ENCODE measurements around the gene ARSJ. TPM values are rescaled to one million over a fixed set of nuclear protein-coding genes. Genes with fewer than 3 reads are reported as not detected.

ARSJ gene
- polyA plus RNA-seq, 4 donors: 15.3 to 17.1 (median 16.9) TPM

DNA sequence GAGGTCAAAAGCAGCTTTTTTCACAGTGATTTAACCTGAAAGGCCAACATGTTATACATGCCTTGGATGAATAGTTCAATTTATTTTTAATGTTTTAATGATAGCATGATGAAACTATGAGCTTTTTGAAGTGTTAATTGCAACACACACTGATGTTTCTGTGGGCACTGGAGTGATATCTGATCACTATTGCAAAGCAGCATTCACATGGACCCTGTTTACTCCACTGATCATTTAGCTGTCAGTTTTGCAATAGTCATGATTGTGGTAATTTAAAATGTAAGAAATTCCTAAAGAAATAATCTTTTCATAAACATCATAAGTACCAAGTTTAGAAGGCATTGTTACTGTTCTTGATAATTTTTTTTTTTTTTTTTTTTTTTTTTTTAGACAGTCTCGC, 74.1 kb downstream of the ARSJ start:
- DNase-seq (ENCODE audit: low read depth in 4 of 4, low spot score in 2 of 4): no peak

DNA sequence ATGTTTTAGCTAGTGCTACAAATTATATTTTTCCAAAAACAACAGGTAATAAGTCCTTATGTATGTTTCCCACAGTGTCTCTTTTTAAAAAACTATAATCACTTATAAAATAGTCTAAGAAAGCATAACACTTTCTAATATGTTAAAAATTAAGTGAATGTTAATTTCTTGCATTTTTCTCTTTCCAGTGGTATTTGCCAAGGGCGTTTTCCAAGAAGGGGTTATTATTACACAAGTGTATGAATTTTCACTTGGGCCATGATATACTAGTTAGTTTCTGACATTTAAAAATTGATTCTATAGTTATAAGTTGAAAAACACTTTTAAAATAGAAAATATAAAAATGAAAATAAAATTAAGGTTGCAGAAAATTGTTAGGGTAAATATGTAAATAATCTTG, 74.6 kb downstream of the ARSJ start:
- DNase-seq (ENCODE audit: low read depth in 4 of 4, low spot score in 2 of 4): no peak

DNA sequence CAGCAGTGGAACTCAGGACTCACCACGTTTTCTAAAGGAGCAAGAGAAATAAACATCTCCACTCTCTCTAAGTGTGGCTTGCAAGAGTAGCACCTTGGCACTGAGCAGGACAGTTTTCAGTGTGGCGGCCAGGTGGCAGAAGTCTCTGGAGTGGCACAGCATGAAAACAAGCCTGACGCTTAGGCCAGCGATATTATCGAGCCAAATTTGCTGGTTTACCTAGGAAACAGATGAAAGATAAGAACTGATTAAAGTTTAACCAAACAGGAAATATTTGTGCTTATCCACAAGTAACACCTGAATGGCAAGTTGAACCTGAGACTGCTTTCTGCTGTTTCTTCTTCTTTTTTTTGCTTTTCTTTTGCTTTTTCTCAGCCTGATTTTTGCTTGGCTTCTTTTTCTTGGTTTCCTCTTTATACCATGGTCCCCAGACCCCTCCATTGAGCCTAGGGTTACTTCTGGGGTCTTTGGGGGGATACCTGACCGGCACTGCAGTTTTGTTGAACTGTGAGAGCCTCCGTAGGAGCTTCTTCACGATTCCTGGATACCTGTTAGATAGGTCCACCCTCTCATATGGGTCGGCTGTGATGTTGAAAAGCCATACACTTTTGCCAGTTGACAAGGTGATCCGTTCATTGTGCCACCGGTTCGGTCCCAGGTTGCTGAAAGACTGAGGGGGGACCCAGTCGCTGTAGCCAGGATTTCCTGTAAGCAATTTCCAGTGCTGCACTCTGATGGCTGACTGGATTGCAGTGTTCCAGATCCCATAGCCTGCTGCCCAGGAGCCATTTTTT, 77.3 kb downstream of the ARSJ start:
- DNase-seq (ENCODE audit: low read depth in 4 of 4, low spot score in 2 of 4): peak in 2 of 4 donors; percentile 16 to 33

DNA sequence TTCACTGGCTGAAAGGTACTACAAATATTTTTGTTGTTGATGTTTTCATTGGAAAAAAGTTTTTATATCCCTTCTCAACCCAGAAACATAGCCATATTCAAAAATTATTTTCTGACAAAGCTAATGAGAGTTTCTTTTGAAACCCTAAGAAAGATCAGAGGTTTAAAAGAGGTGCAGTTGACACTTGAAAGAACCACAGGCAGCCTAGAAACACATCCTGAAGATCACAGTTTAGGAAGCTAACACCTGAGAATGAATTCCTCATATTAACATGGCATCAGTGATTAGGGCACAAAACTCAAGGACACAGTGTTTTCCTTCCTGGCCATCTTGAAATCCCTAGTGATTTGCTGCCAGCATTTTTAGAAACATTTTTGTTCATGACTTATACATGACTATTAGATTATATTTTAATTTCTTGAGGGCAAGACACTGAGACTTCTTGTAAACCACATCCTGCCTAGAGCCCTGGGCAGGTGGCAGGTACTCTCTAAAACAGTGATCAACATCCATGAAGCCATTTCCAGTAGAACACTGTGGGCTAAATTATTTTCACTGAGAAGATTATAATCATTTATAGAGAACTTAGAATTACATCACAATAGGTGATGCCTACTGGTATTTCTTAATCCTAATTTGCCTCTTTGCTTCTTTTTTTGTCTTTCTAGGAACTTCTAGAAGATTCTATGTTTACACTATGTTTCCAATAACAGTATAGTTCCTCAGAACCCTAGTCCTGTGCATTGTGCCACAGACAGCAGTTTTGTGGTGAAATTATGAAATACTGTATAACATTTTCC, 80.0 kb downstream of the ARSJ start:
- DNase-seq (ENCODE audit: low read depth in 4 of 4, low spot score in 2 of 4): no peak

DNA sequence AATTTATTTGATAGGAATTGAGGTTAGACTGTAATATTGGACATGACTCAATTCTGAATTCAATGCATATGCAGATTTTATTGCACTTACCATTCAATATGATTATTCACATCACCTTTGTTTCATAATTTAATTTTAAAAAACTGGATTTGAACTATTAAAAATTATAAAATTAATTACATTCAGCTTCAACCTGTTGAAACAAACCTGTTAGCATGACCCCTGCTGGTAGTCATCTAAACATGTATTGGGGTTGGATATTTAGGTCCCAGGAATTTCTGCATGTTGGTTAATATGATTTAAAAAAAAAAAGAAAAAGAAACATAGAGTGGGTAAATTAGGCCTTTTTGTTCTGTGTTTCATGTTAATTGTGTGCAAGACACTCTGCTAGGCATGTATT, 85.9 kb downstream of the ARSJ start:
- DNase-seq (ENCODE audit: low read depth in 4 of 4, low spot score in 2 of 4): no peak

DNA sequence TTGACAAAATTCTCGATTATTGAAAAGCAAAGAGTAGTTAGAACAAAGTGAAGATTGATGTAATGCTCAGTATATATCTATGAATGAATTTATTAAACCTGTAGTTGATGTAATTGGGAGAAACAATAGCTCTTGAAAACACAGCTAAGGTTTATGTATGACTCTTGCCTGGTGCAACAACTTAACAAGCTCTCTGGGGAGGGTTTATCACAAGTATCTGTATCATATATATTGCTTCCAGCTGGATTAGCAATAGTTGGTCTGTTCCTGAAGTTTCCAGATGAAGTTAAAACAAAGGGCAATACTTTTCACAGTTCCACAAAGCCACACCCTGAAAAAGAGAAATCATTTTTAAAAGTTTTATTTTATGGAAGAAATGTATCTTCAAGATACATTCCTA, 91.4 kb downstream of the ARSJ start:
- DNase-seq (ENCODE audit: low read depth in 4 of 4, low spot score in 2 of 4): no peak

DNA sequence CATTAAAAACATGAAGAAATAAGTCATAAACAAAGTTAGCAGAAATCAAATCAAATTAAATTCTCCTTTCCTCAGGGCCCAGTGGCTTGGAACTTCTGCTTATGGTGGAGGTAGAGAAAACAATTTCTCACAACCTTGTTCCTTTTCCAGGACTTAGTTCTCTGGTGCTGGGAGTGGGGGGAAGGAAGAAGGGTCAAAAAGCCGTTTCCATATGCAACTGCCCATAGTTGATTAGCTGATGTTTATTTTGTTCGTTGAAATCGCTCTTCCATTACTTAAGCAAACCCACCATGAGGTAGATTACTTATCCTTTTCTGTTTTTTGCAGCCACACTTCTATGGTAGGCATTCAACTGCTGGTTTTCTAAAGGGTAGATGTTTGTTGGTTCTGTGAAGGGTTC, 94.2 kb downstream of the ARSJ start:
- DNase-seq (ENCODE audit: low read depth in 4 of 4, low spot score in 2 of 4): no peak

DNA sequence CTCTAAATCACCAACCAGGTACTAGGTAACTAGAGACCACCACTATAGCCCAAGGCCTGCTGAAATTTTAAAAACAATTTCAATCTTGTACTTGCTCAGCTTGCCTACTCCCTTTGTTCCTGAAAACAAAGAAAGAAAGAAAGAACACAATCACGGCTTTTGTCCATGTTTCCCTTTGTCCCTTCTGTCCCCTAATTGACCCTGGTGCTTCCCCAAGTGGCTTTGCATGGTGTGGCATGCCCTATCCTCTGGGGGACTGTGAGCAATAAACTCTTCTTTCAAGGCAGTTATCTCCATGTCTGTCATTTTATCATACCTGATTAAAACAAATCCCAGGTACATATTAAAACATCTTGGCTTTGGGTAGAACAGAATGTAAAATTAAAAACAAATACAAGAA, 94.8 kb downstream of the ARSJ start:
- no peak for DNase-seq (ENCODE audit: low read depth in 4 of 4, low spot score in 2 of 4)

DNA sequence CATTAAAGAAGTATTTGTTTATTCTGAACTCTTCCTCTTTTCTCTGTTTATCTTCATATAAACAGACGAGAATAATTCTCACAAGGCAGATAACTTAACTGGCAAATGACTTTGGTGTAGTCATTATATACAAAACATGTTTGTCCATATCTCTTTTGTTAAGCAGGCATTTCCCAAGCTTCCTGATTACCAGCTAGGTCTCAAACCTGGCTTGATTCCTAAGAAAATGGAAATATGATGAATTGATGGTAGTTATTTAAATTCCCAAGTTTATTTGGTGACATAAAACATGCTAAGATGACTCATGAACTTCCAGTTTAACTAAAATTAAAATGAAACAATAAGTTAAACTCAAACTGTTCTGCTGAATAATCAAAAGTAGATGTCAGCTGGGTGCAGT, 96.8 kb downstream of the ARSJ start:
- DNase-seq (ENCODE audit: low read depth in 4 of 4, low spot score in 2 of 4): no peak

DNA sequence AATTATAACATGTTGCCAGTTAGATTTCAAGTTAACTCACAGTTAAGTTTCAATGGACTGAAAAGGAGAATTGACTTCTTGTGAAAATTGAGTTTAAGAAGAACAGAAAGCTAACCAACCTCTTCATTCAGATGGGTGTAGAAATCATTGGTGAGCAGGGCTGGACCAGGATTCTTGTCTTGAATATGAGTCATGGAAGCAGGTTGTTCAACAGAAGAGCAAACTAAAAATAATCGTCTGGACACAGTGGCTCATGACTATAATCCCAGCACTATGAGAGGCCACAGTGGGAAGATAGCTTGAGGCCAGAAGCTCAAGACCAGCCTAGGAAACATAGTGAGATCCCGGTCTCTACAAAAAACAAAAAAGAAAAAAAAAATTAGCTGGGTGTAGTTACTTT, 98.2 kb downstream of the ARSJ start:
- no peak for DNase-seq (ENCODE audit: low read depth in 4 of 4, low spot score in 2 of 4)

DNA sequence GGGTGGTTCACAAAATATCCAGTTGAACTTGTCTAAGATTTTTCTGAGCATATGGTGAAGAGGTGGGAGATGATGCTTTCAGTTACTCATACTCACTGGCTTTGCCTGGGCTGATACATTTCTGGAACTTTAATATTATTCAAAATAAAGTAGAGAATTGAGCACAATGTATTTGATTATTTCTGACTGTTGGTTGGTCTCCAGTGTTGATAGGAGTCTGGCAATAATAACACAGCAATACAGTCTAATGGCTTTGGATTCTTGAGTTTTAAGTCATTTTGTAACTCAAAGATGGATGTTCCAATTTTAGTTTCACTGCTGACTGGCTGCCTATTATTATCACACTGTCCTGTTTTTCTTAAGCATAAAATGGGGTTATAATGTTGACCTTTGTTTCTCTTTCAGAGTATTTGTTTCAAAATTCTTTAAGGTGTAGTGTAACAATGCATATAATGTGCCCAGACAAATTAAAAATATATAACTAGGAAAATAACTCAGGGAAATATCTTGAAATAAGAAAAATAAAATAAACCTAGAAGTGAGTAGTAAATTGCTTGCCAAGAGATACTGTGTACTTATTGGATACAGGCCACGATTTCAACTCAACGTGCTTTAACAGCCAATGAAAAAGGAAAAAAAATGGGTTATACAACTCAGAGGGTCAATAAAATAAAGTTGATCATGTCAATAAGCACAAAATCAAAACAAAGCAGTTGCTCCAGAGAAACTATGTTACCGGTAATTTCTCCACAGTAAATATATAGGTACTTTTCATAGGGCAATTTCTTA, 99.0 kb downstream of the ARSJ start:
- no peak for DNase-seq (ENCODE audit: low read depth in 4 of 4, low spot score in 2 of 4)

DNA sequence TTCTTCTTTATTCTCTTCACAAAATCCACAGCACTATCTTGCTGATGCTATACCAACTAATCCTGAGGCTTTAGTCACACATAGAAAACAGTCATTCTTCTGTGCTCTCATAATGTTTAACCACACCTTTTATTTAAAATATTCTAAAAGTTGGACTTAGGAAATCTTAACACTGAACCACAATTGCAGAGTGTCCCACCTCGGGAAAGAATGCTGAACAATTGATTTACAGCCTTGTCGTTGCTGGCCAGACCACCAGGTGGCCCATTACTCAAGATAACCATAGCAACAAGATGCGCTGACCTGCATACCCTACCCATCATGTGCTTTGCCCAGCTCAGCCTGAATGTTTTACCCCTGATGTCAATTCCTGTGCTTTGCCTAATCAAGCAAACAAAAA, 100.8 kb downstream of the ARSJ start:
- DNase-seq (ENCODE audit: low read depth in 4 of 4, low spot score in 2 of 4): no peak

DNA sequence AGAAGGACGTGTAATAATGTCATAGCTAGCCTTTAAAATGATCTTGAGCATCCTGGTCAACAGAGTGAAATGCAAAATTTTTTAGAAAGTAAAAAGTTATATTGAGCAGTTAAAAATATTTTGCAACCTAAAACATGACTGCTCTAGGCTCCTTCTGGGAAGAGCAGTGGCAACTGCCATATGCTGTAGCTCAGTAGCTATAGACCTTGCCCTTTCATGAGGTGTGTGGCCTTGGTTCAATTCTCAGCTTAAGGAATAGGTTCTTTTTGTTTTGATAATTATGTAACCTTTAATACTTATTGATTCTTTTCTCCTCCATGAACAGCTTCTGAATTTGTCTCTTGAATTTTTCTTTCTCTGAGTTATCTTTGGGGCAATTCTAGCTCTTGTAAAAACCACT, 105.0 kb downstream of the ARSJ start:
- no peak for DNase-seq (ENCODE audit: low read depth in 4 of 4, low spot score in 2 of 4)

DNA sequence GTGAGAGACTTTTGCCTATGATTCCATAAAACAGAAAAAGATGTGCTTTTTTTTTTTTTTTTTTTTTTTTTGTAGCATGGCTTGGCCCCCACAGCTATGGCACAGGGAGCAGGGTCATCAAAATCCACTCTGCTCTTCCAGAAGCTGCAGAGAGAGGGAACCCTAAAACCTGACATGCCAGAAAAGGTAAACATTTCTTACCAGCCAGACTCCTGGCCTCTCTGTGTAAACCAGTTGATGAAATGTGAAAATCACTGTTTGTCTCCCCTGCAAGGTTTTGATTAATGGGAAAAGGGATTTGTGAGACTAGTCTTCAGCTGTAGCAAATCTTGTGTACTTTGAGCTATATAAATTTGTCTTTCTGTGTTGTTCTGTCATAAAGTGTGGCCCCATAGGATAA, 105.9 kb downstream of the ARSJ start:
- DNase-seq (ENCODE audit: low read depth in 4 of 4, low spot score in 2 of 4): no peak

DNA sequence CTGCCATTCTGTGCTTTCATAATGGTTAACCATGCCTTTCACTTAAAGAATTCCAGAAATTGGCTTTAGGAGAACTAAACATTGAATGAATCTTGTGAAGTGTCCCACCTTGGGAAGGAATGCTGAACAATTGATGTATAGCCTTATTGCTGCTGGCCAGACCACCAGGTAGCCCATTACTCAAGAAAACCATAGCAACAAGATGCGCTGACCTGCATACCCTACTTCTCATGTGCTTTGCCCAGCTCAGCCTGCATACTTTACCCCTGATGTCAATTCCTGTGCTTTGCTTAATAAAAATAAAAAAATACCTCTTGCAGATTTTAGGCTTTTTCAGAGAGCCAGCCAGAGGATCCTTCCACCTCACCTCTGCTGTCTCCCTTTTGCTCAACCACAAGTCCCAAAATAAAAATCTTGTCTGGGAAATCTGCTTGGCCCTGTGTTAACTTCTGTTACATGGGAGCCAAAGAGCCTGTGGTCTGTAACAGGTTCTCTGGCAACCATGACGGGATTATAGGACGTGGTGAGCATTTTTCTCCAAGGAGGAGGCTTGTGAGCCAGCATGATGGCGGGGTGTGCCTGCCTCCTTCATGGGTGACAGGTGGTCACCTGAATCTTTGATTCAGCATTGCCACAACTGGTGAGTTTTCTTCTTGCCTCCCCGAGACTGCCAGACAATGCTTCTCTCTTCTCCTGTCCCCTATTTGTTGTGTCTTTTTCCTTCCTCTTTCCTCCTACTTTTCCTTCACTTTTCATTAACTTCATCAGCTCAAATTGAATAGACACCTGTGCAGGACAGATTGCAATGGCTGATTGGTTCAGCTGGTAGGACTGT, 106.8 kb downstream of the ARSJ start:
- DNase-seq (ENCODE audit: low read depth in 4 of 4, low spot score in 2 of 4): no peak

DNA sequence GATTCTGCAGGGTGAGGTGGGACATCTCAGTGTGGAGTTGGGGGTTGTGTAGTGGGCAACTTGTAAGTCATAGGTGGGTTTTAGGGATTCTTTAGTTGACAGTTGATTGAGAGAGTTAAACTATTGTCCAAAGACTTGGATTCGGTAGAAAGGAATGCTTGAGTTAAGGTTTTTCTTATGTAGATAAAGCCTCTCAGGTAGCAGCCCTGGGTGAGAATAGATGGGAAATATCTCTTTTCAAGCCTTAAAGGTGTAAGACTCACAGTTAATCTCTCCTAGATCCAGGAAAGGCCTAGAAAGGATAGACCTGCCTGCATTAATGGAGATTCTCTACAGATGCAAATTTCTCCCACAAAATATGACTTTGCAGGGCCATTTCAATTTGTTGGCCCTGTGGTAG, 108.4 kb downstream of the ARSJ start:
- no peak for DNase-seq (ENCODE audit: low read depth in 4 of 4, low spot score in 2 of 4)

DNA sequence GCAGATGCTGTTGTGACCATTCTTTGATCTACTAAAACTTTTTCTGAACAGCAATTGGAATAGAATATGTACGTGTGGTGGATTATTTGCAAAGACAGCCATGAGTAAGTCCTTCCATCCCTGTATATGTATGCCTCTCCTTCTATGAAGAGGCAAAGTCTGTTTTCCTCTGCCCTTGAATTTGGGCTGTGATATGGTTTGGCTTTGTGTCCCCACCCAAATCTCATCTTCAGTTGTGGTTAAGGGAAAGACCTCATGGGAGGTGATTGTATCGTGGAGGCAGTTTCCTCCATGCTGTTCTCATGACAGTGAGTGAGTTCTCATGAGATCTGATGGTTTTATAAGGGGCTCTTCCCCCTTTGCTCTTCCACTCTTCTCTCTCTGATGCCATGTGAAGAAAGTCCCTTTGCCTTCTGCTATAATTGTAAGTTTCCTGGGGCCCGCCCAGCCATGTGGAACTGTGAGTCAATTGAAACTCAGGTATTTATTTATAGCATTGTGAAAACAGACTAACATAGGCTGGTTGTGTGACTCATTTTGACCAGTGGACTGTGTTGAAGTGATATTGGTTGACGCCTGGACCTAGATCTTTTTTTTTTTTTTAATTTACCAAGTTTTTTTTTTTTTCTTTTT, 109.6 kb downstream of the ARSJ start:
- no peak for DNase-seq (ENCODE audit: low read depth in 4 of 4, low spot score in 2 of 4)

DNA sequence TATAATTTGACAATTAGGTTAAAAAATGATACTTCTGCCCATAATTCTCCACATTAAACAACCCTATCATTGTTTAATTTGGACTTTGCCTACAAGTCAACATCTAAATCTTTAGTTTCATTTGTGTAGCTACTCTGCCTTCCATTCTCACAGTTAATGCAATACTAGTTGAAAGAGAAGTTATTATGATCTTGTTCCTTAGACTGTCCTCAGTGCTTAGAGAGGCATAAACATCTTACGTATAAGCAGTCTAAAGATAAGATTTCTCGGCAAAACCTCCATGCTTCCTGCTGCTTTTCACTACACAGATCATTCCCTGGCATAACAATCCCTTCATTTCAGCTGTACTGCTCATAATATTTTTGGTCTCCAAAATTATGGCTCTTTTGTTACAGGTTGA, 112.8 kb downstream of the ARSJ start:
- no peak for DNase-seq (ENCODE audit: low read depth in 4 of 4, low spot score in 2 of 4)

DNA sequence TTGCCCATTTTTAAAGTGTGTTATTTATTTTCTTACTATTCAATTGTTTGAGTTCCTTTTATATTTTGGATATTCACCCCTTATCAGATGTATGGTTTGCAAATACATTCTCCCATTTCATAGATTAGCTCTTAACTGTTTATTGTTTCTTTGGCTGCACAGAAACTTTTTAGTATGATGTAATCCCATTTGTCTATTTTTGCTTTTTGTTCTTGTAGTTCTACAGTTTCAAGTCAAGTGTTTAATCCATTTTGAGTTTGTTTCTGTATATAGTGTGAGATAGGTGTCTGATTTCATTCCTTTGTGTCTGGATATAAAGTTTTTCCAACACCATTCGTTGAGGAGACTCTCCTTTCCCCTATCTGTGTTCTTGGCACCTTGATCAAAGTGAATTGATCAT, 120.5 kb downstream of the ARSJ start:
- DNase-seq (ENCODE audit: low read depth in 4 of 4, low spot score in 2 of 4): no peak

DNA sequence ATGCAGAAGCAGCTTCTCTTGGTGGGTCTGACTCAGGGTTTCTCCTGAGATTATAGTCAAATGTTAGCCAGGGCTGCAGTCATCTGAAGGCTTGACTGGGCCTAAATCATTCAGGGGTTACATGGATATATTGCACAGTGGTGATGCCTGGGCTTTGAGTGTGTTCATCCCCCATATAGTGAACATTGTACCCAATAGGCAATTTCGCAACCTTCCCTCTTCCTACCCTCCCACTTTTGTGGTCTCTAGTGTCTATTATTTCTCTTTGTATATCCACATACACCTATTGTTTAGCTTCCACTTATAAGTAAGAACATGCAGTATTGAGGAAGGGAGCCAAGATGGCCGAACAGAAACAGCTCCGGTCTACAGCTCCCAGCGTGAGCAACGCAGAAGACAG, 127.6 kb downstream of the ARSJ start:
- DNase-seq (ENCODE audit: low read depth in 4 of 4, low spot score in 2 of 4): no peak

Measured in left renal cortex interstitium (tissue), 4 donors.